ENCODE results near the gene RAD18. TPM values are rescaled to one million over a fixed set of nuclear protein-coding genes. Genes with fewer than 3 reads are reported as not detected.

RAD18 gene
- total RNA-seq, 4 donors from 2014 or later = 2.5 to 11.0 (median 7.1) TPM

- DNase-seq = no peak
- WGBS, 2 donors = 96 to 98% methylated on average over 5 to 8 of the region's 8 CpGs
These were observed 105.4 kb downstream of the RAD18 start for GRCh38 chr3:8857720-8858367.

GRCh38 chr3:8856721-8857120, 106.6 kb downstream of the RAD18 start:
- no peak for TF ChIP-seq POLR2A (IDR thresholded peaks at IDR 0.05)
- TF ChIP-seq CTCF (IDR thresholded peaks at IDR 0.05) = no peak
- WGBS, 2 donors = 83 to 88% methylated on average over 1 of the region's 1 CpG
- H3K4me3 ChIP-seq = no peak overlapping the region
- no peaks in the 10 kb centered on the region for H3K4me1 ChIP-seq
- DNase-seq = no peak
- H3K36me3 ChIP-seq = no peaks in the 10 kb centered on the region
- no peaks in the 10 kb centered on the region for H3K27me3 ChIP-seq
- H3K27ac ChIP-seq = no peak overlapping the region
- intact Hi-C loops (cut with DNase I) = no loop called here
- no peaks in the 10 kb centered on the region for H3K9me3 ChIP-seq

More at GRCh38 chr3:8857720-8858367, 105.4 kb downstream of the RAD18 start:
- no peaks in the 10 kb centered on the region for H3K4me1 ChIP-seq
- intact Hi-C loops (cut with DNase I) = no loop called here
- H3K27ac ChIP-seq = no peak overlapping the region
- no peaks in the 10 kb centered on the region for H3K9me3 ChIP-seq
- H3K4me3 ChIP-seq = no peak overlapping the region
- no peaks in the 10 kb centered on the region for H3K36me3 ChIP-seq
- TF ChIP-seq POLR2A (IDR thresholded peaks at IDR 0.05) (no peak), CTCF (IDR thresholded peaks at IDR 0.05) (no peak)
- H3K27me3 ChIP-seq = no peaks in the 10 kb centered on the region

GRCh38 chr3:8856071-8856470, 107.2 kb downstream of the RAD18 start:
- Histone ChIP-seq H3K4me1 (no peaks in the 10 kb centered on the region), H3K27me3 (no peaks in the 10 kb centered on the region), H3K27ac (no peak overlapping the region), H3K4me3 (no peak overlapping the region), H3K36me3 (no peaks in the 10 kb centered on the region), H3K9me3 (no peaks in the 10 kb centered on the region)
- intact Hi-C loops (cut with DNase I) = no loop called here
- no peak for DNase-seq
- no peak for TF ChIP-seq POLR2A (IDR thresholded peaks at IDR 0.05)
- TF ChIP-seq CTCF (IDR thresholded peaks at IDR 0.05) = no peak
- WGBS, 2 donors = 90 to 97% methylated on average over 4 to 9 of the region's 10 CpGs

- WGBS, 2 donors = 89 to 94% methylated on average over 4 of the region's 4 CpGs
- Histone ChIP-seq H3K27ac (no peak overlapping the region), H3K4me3 (no peak overlapping the region), H3K36me3 (no peaks in the 10 kb centered on the region), H3K27me3 (no peaks in the 10 kb centered on the region), H3K9me3 (no peaks in the 10 kb centered on the region), H3K4me1 (no peaks in the 10 kb centered on the region)
- TF ChIP-seq CTCF (IDR thresholded peaks at IDR 0.05) (no peak), POLR2A (IDR thresholded peaks at IDR 0.05) (no peak)
- no peak for DNase-seq
- intact Hi-C loops (cut with DNase I) = no loop called here
These were observed 108.6 kb downstream of the RAD18 start for GRCh38 chr3:8854656-8855055.

GRCh38 chr3:8853081-8853480, 110.2 kb downstream of the RAD18 start:
- Histone ChIP-seq H3K36me3 (no peaks in the 10 kb centered on the region), H3K9me3 (no peaks in the 10 kb centered on the region), H3K27ac (no peak overlapping the region), H3K27me3 (no peaks in the 10 kb centered on the region), H3K4me3 (no peak overlapping the region), H3K4me1 (no peaks in the 10 kb centered on the region)
- no peak for TF ChIP-seq POLR2A (IDR thresholded peaks at IDR 0.05)
- no peak for DNase-seq
- 84 to 88% methylated on average over 3 to 4 of the region's 5 CpGs for WGBS, 2 donors
- intact Hi-C loops (cut with DNase I) = no loop called here

- no peak overlapping the region for H3K27ac ChIP-seq
- H3K27me3 ChIP-seq = no peaks in the 10 kb centered on the region
- 86 to 97% methylated on average over 5 of the region's 5 CpGs for WGBS, 2 donors
- no peak for DNase-seq
- H3K4me3 ChIP-seq = no peak overlapping the region
- no peaks in the 10 kb centered on the region for H3K4me1 ChIP-seq
- intact Hi-C loops (cut with DNase I) = no loop called here
- no peaks in the 10 kb centered on the region for H3K36me3 ChIP-seq
- no peaks in the 10 kb centered on the region for H3K9me3 ChIP-seq
- TF ChIP-seq POLR2A (IDR thresholded peaks at IDR 0.05) (no peak), CTCF (IDR thresholded peaks at IDR 0.05) (no peak)
These were observed 110.8 kb downstream of the RAD18 start for GRCh38 chr3:8852511-8852910.
